Limb (tissue), 2 donors: Measurements from ENCODE around the gene CCDC120.
A peak's percentile ranks its signal among the peaks of the same experiment; 100 is the strongest.

Experiments
- DNase-seq, 2 donors: peaks; one replicate each; pipeline ENCODE4 v3.0.0-alpha.2; 2016; ENCODE audit errors: extremely low spot score in 2 of 2

CCDC120 gene

GRCh38 chrX:49058794-49059193 is at the start of gene CCDC120:
Gene CCDC120, plus strand, starts transcription at chrX:49058999. Its CDS starts 3,043 bp downstream, at chrX:49062042.
- DNase-seq: no peak

DNA sequence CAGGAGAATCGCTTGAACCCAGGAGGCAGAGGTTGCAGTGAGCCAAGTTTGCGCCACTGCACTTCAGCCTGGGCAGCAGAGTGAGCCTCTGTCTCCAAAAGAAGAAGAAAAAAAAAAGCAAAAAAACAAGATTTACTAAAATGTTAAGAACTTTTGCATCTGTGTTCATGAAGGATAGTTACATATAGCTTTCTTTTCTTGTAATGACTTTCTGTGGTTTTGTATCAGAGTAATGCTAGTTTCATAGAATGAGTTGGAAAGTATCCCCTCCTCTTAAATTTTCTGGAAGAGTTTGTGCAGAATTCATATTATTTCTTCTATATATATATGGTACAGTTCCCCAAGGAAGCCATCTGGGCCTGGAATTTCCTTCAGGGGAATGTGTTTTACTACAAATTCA is 39.7 kb upstream of the CCDC120 start:
- DNase-seq: no peak

DNA sequence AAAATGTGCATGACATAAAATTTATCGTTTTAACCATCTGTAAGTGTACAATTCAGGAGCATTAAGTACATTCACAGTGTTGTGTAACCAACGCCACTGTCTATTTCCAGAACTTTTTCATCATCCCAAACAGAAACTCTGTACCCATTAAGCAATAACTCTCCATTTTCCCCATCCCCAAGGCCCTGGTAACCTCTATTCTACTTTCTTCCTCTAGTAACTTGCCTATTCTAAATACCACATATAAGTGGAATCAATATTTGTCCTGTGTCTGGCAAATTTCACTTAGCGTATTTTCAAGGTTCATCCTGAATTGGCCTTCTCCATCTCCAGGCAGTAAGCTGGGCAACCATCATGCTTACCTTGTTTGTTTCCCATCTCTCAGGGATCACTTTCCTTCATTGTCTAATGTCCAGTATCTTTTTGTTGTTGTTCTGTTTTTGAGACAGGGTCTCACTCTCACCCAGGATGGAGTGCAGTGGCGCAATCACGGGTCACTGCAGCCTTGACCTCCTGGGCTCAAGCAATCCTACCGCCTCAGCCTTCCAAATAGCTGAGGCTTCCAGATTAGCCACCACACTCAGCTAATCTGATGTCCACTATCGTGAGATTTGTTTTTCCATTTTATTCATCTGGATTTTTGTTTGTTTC is 39.1 kb upstream of the CCDC120 start:
- DNase-seq: no peak

DNA sequence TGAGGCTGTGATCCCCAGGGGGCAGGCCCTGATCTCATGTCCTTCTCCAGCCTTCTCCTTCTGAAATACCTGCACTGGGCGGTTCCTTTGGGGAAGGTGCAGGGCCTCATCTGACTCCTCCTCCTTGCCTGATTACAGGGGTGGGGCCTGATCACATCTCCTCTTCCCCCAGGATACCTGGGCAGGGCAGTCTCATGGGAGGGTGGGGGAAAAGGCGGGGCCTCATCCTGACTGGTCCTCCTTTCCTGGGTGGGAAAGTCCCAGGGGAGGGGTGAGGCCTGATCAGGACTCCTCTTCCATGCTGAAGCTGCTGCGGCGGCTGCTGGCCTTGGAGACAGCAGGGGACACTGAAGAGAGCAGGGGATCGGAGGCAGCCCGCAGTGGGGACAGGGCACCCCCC is 28.9 kb upstream of the CCDC120 start:
- DNase-seq: no peak

- no peak for DNase-seq
Observed at GRCh38 chrX:49030283-49030682, 28.5 kb upstream of the CCDC120 start.

DNA sequence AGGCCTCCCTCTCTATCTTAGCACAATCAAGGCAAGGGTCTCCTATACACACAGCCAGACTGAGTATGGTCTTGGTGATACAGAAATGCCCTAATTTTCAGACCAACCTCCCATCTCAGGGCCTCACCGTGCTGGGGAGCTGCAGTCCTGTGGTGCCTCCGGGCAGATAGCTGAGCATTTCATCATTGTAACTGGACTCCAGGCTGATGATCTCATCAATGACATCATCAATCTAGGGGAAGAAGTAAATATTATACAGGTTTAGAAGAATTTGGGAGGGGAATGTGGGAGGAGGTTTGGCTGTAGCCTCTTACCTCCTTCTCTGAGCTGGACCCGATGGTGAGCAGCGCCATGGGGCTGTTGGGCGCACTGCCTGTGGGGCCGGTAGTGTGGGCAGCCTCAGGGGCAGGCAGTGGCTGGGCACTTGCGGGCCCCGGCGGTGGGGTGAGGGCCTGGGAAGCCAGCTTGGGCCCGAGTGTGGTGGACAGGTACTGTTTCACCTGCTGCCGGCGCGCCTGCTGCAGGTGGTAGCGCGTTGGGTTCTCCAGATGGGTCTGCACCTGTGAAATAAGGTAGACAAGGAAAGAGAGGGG is 20.8 kb upstream of the CCDC120 start:
- DNase-seq: no peak

DNA sequence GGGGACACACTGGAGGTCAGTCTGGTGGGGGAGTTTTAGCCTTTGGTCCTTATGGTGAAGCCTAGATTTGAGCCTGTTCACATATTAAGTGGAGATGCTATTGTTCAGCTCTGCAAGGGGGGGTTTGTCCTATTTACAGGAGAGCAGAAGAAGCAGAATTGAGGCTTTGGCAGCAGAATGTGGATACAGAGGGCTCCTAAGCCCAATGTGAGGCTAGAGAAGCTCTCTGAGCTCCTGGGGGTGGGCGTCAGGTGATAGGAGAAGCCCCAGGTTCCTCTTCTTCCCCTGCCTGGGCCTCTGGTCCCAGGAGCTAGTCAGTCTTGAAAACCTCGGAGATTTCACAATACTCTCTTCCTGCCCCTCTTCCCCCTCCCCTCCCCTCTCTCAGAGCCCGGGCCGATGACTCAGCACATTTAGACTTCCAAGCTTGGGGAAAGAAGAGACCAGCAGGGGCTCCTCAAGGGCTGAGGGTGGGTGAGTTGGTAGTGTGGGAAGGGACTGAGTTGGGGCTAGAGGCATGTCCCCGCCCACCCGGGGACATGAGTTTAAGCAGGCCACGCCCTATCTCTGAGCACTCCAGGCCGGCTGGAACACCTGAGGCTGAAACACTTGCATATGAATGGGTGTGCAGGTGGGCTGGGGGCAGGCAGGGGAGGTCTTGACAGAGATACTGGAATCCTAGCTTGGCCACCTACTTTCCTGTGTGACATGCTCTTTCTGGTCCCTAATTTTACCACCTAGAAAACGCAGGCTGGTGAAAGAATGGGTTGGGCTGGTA is 19.0 kb upstream of the CCDC120 start:
- DNase-seq: peak; percentile 2 to 39

GRCh38 chrX:49040376-49040955 is 18.3 kb upstream of the CCDC120 start:
- DNase-seq: no peak

GRCh38 chrX:49041744-49042580 is 16.8 kb upstream of the CCDC120 start:
- no peak for DNase-seq

GRCh38 chrX:49042581-49043219 is 16.1 kb upstream of the CCDC120 start:
- no peak for DNase-seq

DNA sequence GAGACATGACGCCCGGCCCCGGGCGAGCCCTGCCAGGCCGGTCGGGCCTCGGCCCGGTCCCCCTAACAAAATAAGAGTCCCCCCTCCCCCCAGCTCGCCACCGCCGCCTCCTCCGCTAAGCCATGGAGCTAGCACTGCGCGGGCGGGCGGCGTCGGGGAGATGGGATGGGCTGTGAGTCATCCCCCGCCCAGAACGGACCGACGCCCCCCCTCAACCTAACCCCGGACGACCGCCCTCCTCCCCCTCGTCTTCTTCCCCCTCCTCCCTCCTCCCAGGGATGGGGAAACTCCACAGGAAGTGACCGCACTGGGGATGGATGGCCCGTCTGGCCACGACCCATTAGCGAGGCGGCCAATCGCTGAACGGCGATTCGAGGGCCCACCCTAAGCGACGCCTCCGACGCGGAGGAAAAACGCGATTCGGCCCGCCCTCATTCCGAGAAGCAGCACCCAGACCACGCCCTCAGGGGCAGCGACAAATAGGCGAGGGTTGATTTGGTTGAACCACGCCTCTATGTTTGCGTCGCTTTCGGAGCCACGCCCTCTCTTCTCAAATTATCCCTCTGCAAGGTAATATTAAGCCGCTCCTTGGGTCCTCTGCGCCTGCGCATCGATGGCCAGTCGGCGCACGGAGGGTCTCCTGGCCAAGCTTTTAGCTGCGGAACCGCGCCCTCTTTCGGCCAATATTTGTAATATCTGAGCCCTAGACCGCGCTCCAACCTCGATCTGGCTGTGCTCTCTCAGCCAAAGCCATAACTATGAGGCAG is 15.4 kb upstream of the CCDC120 start, which contains the start of gene TFE3:
TSS of gene TFE3 (minus strand) at position 138 of the 767 bp plus-strand sequence. CDS start at position 7, 131 bp downstream.
- DNase-seq: peak; percentile 95 to 96

DNA sequence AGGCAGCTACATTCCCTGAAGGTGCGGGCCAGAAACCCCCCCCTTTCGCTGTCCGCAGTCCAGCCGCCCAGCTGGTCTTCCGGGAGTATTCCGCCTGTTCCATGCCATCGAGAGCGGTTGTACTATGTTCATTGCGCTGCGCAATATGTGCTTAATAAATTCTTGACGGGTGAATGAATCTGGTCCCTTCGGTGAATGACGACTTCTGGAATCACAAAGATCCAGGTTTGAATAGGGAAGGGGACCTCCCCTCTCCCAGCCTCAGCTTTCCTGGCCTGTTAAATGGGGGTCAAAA is 14.9 kb upstream of the CCDC120 start:
- no peak for DNase-seq

DNA sequence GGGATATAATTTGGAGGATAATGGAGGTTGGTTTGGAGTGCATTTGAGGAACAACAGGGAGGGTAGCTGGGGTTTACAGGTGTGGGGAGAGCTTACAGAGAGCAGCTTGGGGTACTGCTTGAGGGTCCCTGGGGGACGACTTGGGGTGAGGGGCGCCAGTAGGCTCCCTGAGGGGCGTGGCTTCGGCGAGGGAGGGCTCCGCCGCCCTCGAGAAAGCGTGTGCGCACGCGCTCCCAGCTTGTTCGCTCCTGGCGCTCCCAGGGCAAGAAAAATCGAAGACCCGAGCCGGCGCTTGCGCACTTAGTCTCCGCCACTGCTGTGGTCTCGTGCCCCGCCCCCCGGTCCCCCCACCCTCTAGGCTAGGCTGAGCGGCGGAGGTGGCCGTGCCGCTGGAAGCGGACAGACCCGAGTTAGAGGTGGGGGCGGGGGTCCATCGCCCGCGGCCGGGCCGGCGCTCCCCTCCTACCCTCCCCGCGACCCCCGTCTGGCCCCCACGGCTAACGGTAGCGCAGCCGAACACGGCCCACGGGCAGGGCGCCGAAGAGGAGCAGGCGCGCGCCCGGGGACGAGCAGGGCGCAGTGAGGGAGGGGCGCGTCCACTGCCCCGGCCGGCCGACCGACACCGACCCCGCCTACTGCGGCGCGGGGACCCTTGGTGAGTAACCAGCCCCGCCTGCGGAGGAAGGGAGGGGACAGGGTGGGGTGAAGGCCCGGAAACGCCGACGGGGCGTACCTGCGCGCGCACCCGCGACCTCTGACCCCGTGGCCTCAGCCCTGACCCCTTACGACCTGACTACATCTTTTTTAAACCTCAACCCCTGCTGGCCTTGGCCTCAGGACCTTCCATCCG is 5.4 kb upstream of the CCDC120 start:
- peak; percentile 69 to 85 for DNase-seq

- DNase-seq: no peak
Observed at GRCh38 chrX:49054073-49054762, 4.6 kb upstream of the CCDC120 start.

GRCh38 chrX:49059201-49059600 is 402 bp downstream of the CCDC120 start:
- DNase-seq: no peak

DNA sequence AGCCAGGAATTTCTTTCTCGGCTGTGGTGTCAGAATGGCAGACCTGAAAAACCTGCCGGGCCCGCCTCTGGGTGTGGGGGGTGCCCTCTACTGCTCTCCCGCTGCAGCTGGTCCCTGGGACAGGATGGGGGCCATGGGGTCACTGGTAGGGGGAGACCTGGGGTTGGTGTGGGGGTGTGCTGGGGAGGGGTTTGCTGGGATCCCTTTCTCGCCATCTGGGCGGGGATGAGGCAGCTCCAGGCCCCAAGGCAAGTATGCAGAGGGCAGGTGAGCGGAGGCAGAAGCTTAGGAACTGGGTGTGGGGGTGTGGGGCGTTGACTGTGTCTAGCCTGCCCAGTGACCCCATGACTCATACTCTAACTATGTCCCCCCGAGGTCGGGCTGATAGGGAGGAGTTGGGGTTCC is 884 bp downstream of the CCDC120 start:
- DNase-seq: no peak

DNA sequence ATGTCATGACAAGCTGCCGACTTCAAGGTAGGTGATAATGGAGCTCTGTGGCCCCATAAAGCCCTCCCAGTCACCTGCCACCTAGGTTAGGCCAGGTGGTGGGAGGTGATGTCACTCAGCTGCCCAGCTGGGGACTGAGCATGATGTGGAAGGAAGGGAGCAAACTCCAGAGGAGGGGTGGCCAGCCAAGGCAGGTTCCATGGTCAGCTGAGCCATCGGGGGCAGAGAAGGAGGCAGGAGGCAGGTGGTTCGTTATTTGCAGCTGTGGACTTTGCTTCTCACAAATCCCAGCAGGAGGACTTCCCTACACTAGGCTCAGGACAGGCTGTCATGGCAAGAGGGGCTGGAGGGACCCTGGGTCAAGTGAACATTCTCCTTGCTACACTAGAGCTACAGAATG is 2.1 kb downstream of the CCDC120 start:
- DNase-seq: no peak

- no peak for DNase-seq
Observed at GRCh38 chrX:49061490-49061889, 2.7 kb downstream of the CCDC120 start.

DNA sequence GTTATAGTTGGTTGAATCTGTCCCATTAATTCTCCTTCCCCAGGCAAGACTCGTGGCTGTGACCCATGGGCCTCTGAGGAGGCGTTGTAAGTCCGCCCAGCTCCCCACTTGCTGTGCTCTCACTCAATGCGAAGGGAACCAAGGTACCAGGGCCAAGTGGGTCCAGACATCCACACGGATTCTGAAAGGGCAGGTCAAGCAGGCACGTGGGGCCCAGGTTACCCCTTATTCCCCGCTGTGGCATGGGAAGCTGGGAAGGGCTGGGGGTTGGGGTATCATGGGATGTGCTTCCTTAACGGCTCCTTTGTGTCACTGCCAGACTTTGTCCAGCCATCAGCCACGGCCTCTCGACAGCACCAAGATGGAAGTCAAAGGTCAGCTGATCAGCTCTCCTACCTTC is 3.1 kb downstream of the CCDC120 start:
- DNase-seq: no peak
